ENCODE results near the gene ATXN7L2.

- TF ChIP-seq CTCF (IDR thresholded peaks at IDR 0.05), result no peak
- no peak for TF ChIP-seq POLR2A (IDR thresholded peaks at IDR 0.05)
- no peak for TF ChIP-seq POLR2AphosphoS5 (IDR thresholded peaks at IDR 0.05)
Measured at GRCh38 chr1:109539676-109540075, 56.0 kb downstream of the ATXN7L2 start, which contains the start of gene GPR61.
